OCI-M1 (cell line): ENCODE results near the gene DUSP9.
"Not testable (repeated sequence)": the region's sequence is repeated elsewhere in the genome, so short reads cannot be mapped to it uniquely, and the experiment has no call there.

Source experiments
- DNase-seq: peaks from one replicate; lab custom pipeline; 2025; lab: John Stamatoyannopoulos, UW

Gene DUSP9

GRCh38 chrX:153673428-153674218 is 26.6 kb downstream of the DUSP9 start, which contains the start of gene PNCK:
Gene PNCK (minus strand): TSS chrX:153673813. CDS start chrX:153673076, 737 bp downstream.
- no peak for DNase-seq

- no peak for DNase-seq
These were observed 27.3 kb downstream of the DUSP9 start for GRCh38 chrX:153674219-153674851.

GRCh38 chrX:153681175-153681574 is 34.2 kb downstream of the DUSP9 start:
- DNase-seq, result no peak

GRCh38 chrX:153683486-153683885 is 36.5 kb downstream of the DUSP9 start:
- not testable (repeated sequence) for DNase-seq

- DNase-seq, result no peak
These were observed 37.6 kb downstream of the DUSP9 start for GRCh38 chrX:153684467-153685155.

GRCh38 chrX:153685156-153685536 is 38.1 kb downstream of the DUSP9 start:
- no peak for DNase-seq

- peak; percentile 37 for DNase-seq
These were observed 39.0 kb downstream of the DUSP9 start for GRCh38 chrX:153685751-153686696.

GRCh38 chrX:153686711-153687110 is 39.7 kb downstream of the DUSP9 start:
- peak; percentile 35 for DNase-seq

GRCh38 chrX:153687121-153688039 is 40.4 kb downstream of the DUSP9 start, which contains the start of gene SLC6A8:
Gene SLC6A8 (plus strand): TSS chrX:153687926. CDS start chrX:153688575, 649 bp downstream.
- peak; percentile 59 for DNase-seq

- no peak for DNase-seq
These were observed 41.1 kb downstream of the DUSP9 start for GRCh38 chrX:153688071-153688470.

GRCh38 chrX:153688506-153688905 is 41.5 kb downstream of the DUSP9 start:
- DNase-seq, result no peak

- DNase-seq, result no peak
These were observed 42.0 kb downstream of the DUSP9 start for GRCh38 chrX:153688911-153689590.

GRCh38 chrX:153689654-153690465 is 42.9 kb downstream of the DUSP9 start:
- peak; percentile 3 for DNase-seq

GRCh38 chrX:153690466-153690865 is 43.5 kb downstream of the DUSP9 start:
- no peak for DNase-seq

- not testable (repeated sequence) for DNase-seq
These were observed 44.2 kb downstream of the DUSP9 start for GRCh38 chrX:153691032-153691827.

- DNase-seq, result no peak
These were observed 45.0 kb downstream of the DUSP9 start for GRCh38 chrX:153692003-153692402.

- no peak for DNase-seq
These were observed 45.7 kb downstream of the DUSP9 start for GRCh38 chrX:153692611-153693156.
